ENCODE measurements around the gene TSSC4. TPM values are rescaled to one million over a fixed set of nuclear protein-coding genes. Genes with fewer than 3 reads are reported as not detected.

Gene TSSC4
- total RNA-seq, 1 donor from 2014 or later: 31.8 TPM

GRCh38 chr11:2428322-2428795 lies 27.8 kb downstream of the TSSC4 start:
- peak; percentile 62 to 74 for DNase-seq (ENCODE audit: low spot score in 2 of 2)
- FAIRE-seq: no peak

GRCh38 chr11:2431395-2431794 lies 30.8 kb downstream of the TSSC4 start:
- no peak for DNase-seq (ENCODE audit: low spot score in 2 of 2)
- no peak for FAIRE-seq

GRCh38 chr11:2432171-2432621 lies 31.6 kb downstream of the TSSC4 start:
- DNase-seq (ENCODE audit: low spot score in 2 of 2) (no peak), FAIRE-seq (no peak)

- no peak for FAIRE-seq
- DNase-seq (ENCODE audit: low spot score in 2 of 2): no peak
Observed at GRCh38 chr11:2432628-2433071, 32.1 kb downstream of the TSSC4 start.

GRCh38 chr11:2433106-2433925 lies 32.8 kb downstream of the TSSC4 start:
- FAIRE-seq (no peak), DNase-seq (ENCODE audit: low spot score in 2 of 2) (no peak)

GRCh38 chr11:2434008-2434407 lies 33.5 kb downstream of the TSSC4 start:
- FAIRE-seq: no peak
- DNase-seq (ENCODE audit: low spot score in 2 of 2): no peak

- no peak for FAIRE-seq
- no peak for DNase-seq (ENCODE audit: low spot score in 2 of 2)
Observed at GRCh38 chr11:2434506-2435255, 34.1 kb downstream of the TSSC4 start.

GRCh38 chr11:2435288-2436012 lies 34.9 kb downstream of the TSSC4 start:
- DNase-seq (ENCODE audit: low spot score in 2 of 2): no peak
- FAIRE-seq: no peak

GRCh38 chr11:2436013-2436520 lies 35.5 kb downstream of the TSSC4 start:
- DNase-seq (ENCODE audit: low spot score in 2 of 2) (no peak), FAIRE-seq (no peak)

GRCh38 chr11:2436521-2437031 lies 36.0 kb downstream of the TSSC4 start:
- FAIRE-seq (no peak), DNase-seq (ENCODE audit: low spot score in 2 of 2) (no peak)

GRCh38 chr11:2437516-2437915 lies 37.0 kb downstream of the TSSC4 start:
- no peak for FAIRE-seq
- no peak for DNase-seq (ENCODE audit: low spot score in 2 of 2)

- DNase-seq (ENCODE audit: low spot score in 2 of 2) (no peak), FAIRE-seq (no peak)
Observed at GRCh38 chr11:2439820-2440219, 39.3 kb downstream of the TSSC4 start.

GRCh38 chr11:2440646-2441045 lies 40.1 kb downstream of the TSSC4 start:
- FAIRE-seq (no peak), DNase-seq (ENCODE audit: low spot score in 2 of 2) (no peak)

GRCh38 chr11:2441171-2441570 lies 40.6 kb downstream of the TSSC4 start:
- DNase-seq (ENCODE audit: low spot score in 2 of 2) (no peak), FAIRE-seq (no peak)

- FAIRE-seq: no peak
Observed at GRCh38 chr11:2442589-2442988, 42.0 kb downstream of the TSSC4 start.

GRCh38 chr11:2443406-2443805 lies 42.9 kb downstream of the TSSC4 start:
- FAIRE-seq: no peak
- no peak for DNase-seq (ENCODE audit: low spot score in 2 of 2)

More at GRCh38 chr11:2442589-2442988, 42.0 kb downstream of the TSSC4 start:
- no peak for DNase-seq (ENCODE audit: low spot score in 2 of 2)

- DNase-seq (ENCODE audit: low spot score in 2 of 2) (no peak), FAIRE-seq (no peak)
Observed at GRCh38 chr11:2443881-2444820, 43.6 kb downstream of the TSSC4 start, which contains the start of gene TRPM5. Gene TRPM5 (minus strand): TSS chr11:2444514. CDS start chr11:2423036, 21,478 bp downstream.

GRCh38 chr11:2444821-2445745 lies 44.5 kb downstream of the TSSC4 start, which contains the start of gene KCNQ1:
Gene KCNQ1 (plus strand): TSS chr11:2445008. CDS start chr11:2445099, 91 bp downstream.
- FAIRE-seq: no peak
- DNase-seq (ENCODE audit: low spot score in 2 of 2): peak; percentile 73 to 77

All from frontal cortex (tissue), 4 donors.